Stimulated activated CD8-positive, alpha-beta memory T cell treated with anti-CD3 and anti-CD28 coated beads, Interleukin-12 subunit alpha, Interleukin-12 subunit beta, amount 100 ng/mL, for 1 hour (primary cell): ENCODE data around the gene ATG4B.

Source experiments
- DNase-seq: peaks from one replicate; pipeline ENCODE4 v3.0.0-alpha.2; 2020; ENCODE audit warnings: low read depth

The ATG4B gene

DNA sequence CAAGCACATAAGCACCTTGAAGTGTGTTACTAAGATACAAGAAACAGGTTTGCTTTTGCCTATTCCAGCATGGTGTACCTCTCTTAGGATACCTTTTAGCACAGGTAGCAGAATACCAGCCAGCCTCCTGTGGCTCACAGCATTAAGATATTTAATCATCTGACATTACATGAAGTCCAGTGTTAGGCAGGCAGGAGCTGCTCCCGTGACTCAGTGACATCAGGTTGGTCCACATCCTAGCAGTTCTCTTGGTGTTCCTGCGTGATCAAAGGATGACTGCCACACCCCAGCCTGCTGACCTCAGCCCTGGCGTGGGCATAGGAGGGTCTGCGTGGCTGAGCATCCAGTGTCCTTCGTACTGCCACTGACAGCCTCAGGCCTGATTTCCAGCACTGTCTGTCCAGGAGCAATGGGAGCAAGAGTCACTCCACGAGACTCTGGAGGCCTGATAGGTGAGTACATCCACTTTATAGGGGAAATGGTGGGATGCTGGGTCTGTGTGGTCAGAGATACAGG lies 52.8 kb downstream of the ATG4B start:
- DNase-seq, result no peak

- DNase-seq, result no peak
Observed at GRCh38 chr2:241692448-241692847, 55.0 kb downstream of the ATG4B start.

GRCh38 chr2:241695651-241696050 lies 58.2 kb downstream of the ATG4B start:
- DNase-seq, result no peak

DNA sequence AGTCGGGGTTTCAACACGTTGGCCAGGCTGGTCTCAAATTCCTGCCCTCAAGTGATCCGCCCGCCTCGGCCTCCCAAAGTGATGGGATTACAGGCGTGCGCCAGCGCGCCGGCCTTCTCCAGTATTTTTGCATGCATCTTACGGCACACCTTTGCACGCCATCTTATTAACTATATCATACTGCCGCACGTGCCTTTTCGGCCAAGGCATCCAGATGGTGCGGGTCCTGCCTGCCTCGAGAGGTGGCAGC lies 63.6 kb downstream of the ATG4B start:
- no peak for DNase-seq

GRCh38 chr2:241701399-241702154 lies 64.1 kb downstream of the ATG4B start, which contains the start of gene ING5:
Gene ING5, plus strand, starts transcription at chr2:241702039. Its CDS starts 27 bp downstream, at chr2:241702066.
- DNase-seq, result peak; percentile 93

DNA sequence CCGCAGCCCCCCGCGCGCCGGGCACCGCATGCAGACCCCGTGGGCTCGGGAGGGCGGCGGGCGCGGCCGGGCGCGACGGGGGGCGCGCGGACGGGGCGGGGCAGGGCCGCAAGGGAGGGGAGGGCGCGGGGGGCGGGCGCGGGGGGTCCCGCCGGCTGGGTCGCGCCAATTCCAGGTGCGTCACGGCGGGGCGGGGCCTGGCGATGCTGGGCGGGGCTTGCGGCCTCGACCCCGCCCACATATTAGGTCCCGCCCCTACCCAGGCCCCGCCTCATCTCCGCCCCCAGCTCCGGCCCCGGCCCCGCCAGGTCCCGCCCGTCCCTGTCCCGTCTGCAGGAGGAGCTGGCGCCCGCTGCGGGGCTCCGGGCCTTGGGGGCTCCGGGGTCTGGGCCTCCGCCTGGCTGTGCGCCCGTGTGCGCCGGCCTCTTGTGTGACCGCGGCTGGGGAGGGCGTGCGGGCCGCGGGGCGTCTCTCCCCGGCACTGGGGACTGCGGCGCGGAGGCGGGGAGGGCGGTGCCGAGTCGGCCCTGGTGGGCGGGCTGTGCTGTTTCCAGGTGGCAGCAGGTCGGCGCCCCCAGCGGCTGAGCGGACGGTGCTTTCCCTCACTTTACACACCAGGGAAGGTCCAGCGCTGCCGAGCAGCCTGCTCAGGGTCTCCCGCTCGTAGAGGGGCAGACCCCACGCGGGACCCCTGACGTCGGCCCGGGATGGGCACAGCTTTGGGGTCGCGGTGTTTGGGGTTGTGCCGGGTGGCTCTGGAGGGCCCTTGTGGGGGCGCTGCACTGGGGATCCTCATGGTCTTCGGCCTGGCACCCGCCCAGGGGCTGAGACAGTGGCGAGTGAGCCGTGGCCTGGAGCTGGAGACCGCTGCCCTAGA lies 64.9 kb downstream of the ATG4B start:
- peak; percentile 80 for DNase-seq

GRCh38 chr2:241703032-241703604 lies 65.6 kb downstream of the ATG4B start:
- DNase-seq, result no peak

GRCh38 chr2:241706537-241706936 lies 69.0 kb downstream of the ATG4B start:
- DNase-seq, result no peak

DNA sequence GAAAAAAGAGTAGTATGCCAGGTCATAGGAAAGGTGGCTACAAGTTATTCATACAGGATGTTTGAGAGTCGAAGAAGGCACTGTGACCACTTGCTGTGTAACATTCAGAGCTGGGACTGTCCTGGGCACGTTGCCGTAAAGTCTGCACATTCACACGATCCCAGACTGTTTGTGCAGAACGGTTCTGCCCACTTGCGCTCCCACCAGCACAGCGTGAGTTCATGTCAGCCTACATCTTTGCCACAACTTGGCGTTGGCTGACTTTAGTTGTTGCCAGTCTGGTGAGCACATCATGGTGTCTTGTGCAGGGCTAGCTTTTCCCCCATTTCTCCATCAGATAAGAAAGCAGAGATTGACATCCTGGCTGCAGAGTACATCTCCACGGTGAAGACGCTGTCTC lies 71.4 kb downstream of the ATG4B start:
- no peak for DNase-seq

DNA sequence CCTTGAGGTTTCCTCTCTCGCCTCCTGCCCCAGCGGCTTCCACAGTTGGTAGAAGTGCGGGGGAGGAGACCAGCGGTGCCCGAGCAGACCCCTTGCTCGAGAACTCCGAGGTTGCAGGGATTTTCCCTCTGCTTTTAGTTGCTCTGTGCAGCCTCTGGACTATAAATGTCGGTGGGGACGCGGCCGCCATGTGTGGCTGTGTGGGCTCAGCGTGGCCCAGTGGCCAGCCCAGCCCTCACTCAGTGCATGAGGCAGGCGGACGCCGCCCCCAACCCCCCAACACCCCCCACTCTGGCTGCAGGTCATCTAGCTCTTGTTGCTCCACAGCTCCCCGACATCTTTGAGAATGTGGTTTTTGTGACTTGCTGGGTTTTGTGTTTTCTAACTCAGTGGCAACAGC lies 81.6 kb downstream of the ATG4B start:
- DNase-seq, result no peak

DNA sequence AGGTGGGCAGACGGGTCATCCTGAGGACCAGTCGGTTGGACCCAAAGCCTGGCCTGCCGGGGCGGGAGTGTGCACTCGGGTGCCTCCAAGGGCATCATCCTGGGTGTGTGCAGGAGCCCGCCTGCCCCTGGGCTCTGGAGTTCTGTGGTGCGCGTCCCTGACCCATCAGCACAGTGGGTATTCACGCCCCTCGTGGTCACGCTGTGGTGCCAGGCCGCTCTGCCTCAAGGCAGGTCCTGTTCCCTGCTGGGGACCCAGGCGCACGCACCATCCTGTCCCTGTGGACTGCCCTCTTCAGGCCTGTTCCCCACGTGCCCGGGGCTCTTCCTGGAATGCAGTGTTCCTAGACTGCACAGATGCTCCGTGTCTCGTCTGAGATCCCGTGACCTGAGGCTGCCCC lies 82.6 kb downstream of the ATG4B start:
- DNase-seq, result no peak

DNA sequence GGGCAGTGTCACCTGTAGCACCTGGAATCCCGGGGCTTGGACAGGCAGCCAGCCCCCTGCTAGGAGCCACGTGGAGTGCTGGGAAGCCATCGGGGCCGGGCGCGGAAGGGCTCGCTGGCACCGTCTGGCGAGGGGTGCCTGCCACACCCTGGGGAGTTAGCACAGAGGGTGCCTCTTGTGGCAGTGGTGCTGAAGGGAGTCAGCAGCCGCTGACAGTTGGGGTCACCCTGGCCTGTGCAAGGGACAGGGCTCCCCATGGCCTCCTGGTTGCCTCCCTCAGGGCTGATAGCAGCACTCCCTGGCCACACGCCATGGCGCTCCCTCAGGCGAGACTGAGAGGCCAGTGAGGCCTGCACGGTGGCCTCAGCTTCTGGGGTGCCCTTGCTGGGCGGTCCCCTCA lies 83.1 kb downstream of the ATG4B start:
- DNase-seq, result no peak

- no peak for DNase-seq
Observed at GRCh38 chr2:241721852-241722251, 84.4 kb downstream of the ATG4B start.

GRCh38 chr2:241722896-241723454 lies 85.5 kb downstream of the ATG4B start:
- no peak for DNase-seq
